HepG2 (cell line): ENCODE data around the gene ZNF292. TPM values are rescaled to one million over a fixed set of nuclear protein-coding genes. Genes with fewer than 3 reads are reported as not detected.

Experiments used
- ATAC-seq: fragments of 200-7000 bp; cut with Tn5 transposase; 3 replicates; pipeline ENCODE4 v1.9.1; 2020; ENCODE audit warnings: mild to moderate bottlenecking, moderate library complexity
- BruUV-seq: library from RNA; stranded (reverse); fragments of 400-500 nt; replicated peaks from 2 replicates; lab custom pipeline; 2021; lab: Mats Ljungman, UMichigan
- CTCF ChIA-PET: fragments of 300-600 bp; formaldehyde crosslinking; extraction: SDS; loops from one replicate; lab custom pipeline; 2021; ENCODE audit warnings: low total read pairs, inconsistent platforms, low intra/inter-chr PET ratio; lab: Yijun Ruan, JAX
- POLR2A ChIA-PET: fragments of 350-600 bp; sonication (Branson Sonifier 250); formaldehyde crosslinking; loops from one replicate; lab custom pipeline; 2020; ENCODE audit warnings: antibody characterized with exemption, inconsistent platforms; lab: Yijun Ruan, JAX
- DNase-seq: peaks from one replicate; pipeline ENCODE4 v3.0.0-alpha.2; 2015; ENCODE audit warnings: low spot score
- FAIRE-seq: peaks from 3 replicates; lab custom pipeline; 2011; peaks lifted over from hg19 to GRCh38; lab: Jason Lieb, UNC
- H2AFZ ChIP-seq: one replicate; pipeline ENCODE4 v1.6.1; 2011; ENCODE audit warnings: low read length, inconsistent platforms
- H3K27ac ChIP-seq: fragments of 300-600 bp; 3 replicates; pipeline ENCODE4 v1.8.0; 2011; ENCODE audit warnings: mixed run types, mild to moderate bottlenecking, mixed read lengths, low read length, inconsistent platforms; ENCODE audit not compliant: insufficient read depth; ENCODE audit errors: extremely low read length
- H3K27me3 ChIP-seq, 2 experiments: fragments of 200-600 bp in 1 of 2; 2 replicates in 1 of 2; 3 replicates in 1 of 2; pipeline versions ENCODE4 v1.6.0 to v1.8.0; 2011; ENCODE audit warnings: low read length in 2 of 2, mild to moderate bottlenecking in 2 of 2, moderate library complexity in 2 of 2, inconsistent platforms in 1 of 2; ENCODE audit not compliant: insufficient read depth in 2 of 2, control insufficient read depth in 1 of 2
- H3K36me3 ChIP-seq, 2 experiments: fragments of 200-600 bp in 1 of 2; replicated peaks in 1 of 2; 2 replicates in 1 of 2; 3 replicates in 1 of 2; pipeline versions ENCODE4 v1.5.1 to v1.8.0; 2011; ENCODE audit warnings: low read length in 2 of 2, inconsistent platforms in 1 of 2; ENCODE audit not compliant: insufficient read depth in 2 of 2, control insufficient read depth in 1 of 2
- H3K4me1 ChIP-seq: 2 replicates; pipeline ENCODE4 v1.5.1; 2012; ENCODE audit warnings: low read length, inconsistent platforms; ENCODE audit not compliant: insufficient read depth
- H3K4me2 ChIP-seq: 2 replicates; pipeline ENCODE4 v1.6.0; 2011; ENCODE audit warnings: low read depth, low read length, inconsistent platforms
- H3K4me3 ChIP-seq, 3 experiments: fragments of 200-600 bp in 1 of 3; sonication (generic), shearing (Covaris generic) in 1 of 3; replicated peaks in 1 of 3; 2 replicates each; pipeline ENCODE4 v1.5.1; 2011 to 2016; ENCODE audit warnings: low read length in 3 of 3, inconsistent platforms in 2 of 3, low read depth in 2 of 3, mild to moderate bottlenecking in 2 of 3, control low read depth in 1 of 3, mixed read lengths in 1 of 3; ENCODE audit not compliant: insufficient read depth in 1 of 3
- H3K79me2 ChIP-seq: one replicate; pipeline ENCODE4 v1.6.1; 2011; ENCODE audit warnings: low read length, inconsistent platforms; ENCODE audit not compliant: insufficient read depth
- H3K9ac ChIP-seq: 2 replicates; pipeline ENCODE4 v1.6.0; 2011; ENCODE audit warnings: mild to moderate bottlenecking, low read depth, low read length, inconsistent platforms; ENCODE audit not compliant: insufficient read depth
- H3K9me3 ChIP-seq: 2 replicates; pipeline ENCODE4 v1.5.1; 2012; ENCODE audit warnings: mild to moderate bottlenecking, low read length
- H4K20me1 ChIP-seq: 2 replicates; pipeline ENCODE4 v1.6.0; 2011; ENCODE audit warnings: inconsistent platforms, mild to moderate bottlenecking, low read length, moderate library complexity; ENCODE audit not compliant: insufficient read depth
- BORCS8-MEF2B ChIP-seq: sonication (generic); formaldehyde crosslinking; IDR thresholded peaks from 2 replicates; pipeline ENCODE4 v1.8.0; 2022; ENCODE audit warnings: mild to moderate bottlenecking, missing genetic modification reagents
- ERF ChIP-seq: IDR thresholded peaks from 2 replicates; pipeline ENCODE4 v1.6.1; 2018; ENCODE audit warnings: missing biosample characterization, missing genetic modification reagents
- FOXP4 ChIP-seq: sonication (generic); formaldehyde crosslinking; IDR thresholded peaks from 2 replicates; pipeline ENCODE4 v1.4.0; 2020; ENCODE audit warnings: missing genetic modification reagents
- KDM1A ChIP-seq: IDR thresholded peaks from 2 replicates; pipeline ENCODE4 v1.6.1; 2016; ENCODE audit warnings: missing compliant biosample characterization
- MIER3 ChIP-seq: IDR thresholded peaks from 2 replicates; pipeline ENCODE4 v1.6.1; 2016; ENCODE audit warnings: missing compliant biosample characterization, borderline replicate concordance
- MYPOP ChIP-seq: sonication (generic); formaldehyde crosslinking; IDR thresholded peaks from 2 replicates; pipeline ENCODE4 v1.8.1; 2023; ENCODE audit warnings: mild to moderate bottlenecking, moderate library complexity, missing genetic modification reagents
- PRDM4 ChIP-seq: sonication (generic); formaldehyde crosslinking; IDR thresholded peaks from 2 replicates; pipeline ENCODE4 v1.9.0; 2021; ENCODE audit warnings: missing genetic modification reagents, borderline replicate concordance
- RCOR2 ChIP-seq: IDR thresholded peaks from 2 replicates; pipeline ENCODE4 v1.6.1; 2016; ENCODE audit warnings: missing biosample characterization, missing genetic modification reagents
- SIX1 ChIP-seq: sonication (generic); formaldehyde crosslinking; IDR thresholded peaks from 2 replicates; pipeline ENCODE4 v1.4.0; 2020; ENCODE audit warnings: missing genetic modification reagents, borderline replicate concordance
- TIGD3 ChIP-seq: sonication (generic); formaldehyde crosslinking; IDR thresholded peaks from 2 replicates; pipeline ENCODE4 v1.5.1; 2020; ENCODE audit warnings: mild to moderate bottlenecking, missing genetic modification reagents, borderline replicate concordance
- ZFP82 ChIP-seq: sonication (generic); formaldehyde crosslinking; IDR thresholded peaks from 2 replicates; pipeline ENCODE4 v1.5.1; 2020; ENCODE audit warnings: mild to moderate bottlenecking, missing genetic modification reagents, borderline replicate concordance
- ZNF12 ChIP-seq: sonication (generic); formaldehyde crosslinking; IDR thresholded peaks from 2 replicates; pipeline ENCODE4 v1.5.0; 2020; ENCODE audit warnings: missing genetic modification reagents
- ZNF143 ChIP-seq: sonication (generic); formaldehyde crosslinking; IDR thresholded peaks from 2 replicates; pipeline ENCODE4 v1.4.0; 2020; ENCODE audit warnings: missing genetic modification reagents
- ZNF557 ChIP-seq: sonication (generic); formaldehyde crosslinking; IDR thresholded peaks from 2 replicates; pipeline ENCODE4 v1.4.0; 2020; ENCODE audit warnings: missing genetic modification reagents
- ZNF563 ChIP-seq: sonication (generic); formaldehyde crosslinking; IDR thresholded peaks from 2 replicates; pipeline ENCODE4 v1.8.0; 2022; ENCODE audit warnings: mild to moderate bottlenecking, moderate library complexity, missing genetic modification reagents
- ZNF569 ChIP-seq: sonication (generic); formaldehyde crosslinking; IDR thresholded peaks from 2 replicates; pipeline ENCODE4 v1.5.0; 2020; ENCODE audit warnings: mild to moderate bottlenecking, missing genetic modification reagents, moderate library complexity, borderline replicate concordance
- ZNF616 ChIP-seq: sonication (generic); formaldehyde crosslinking; IDR thresholded peaks from 2 replicates; pipeline ENCODE4 v1.5.0; 2020; ENCODE audit warnings: low read depth, mild to moderate bottlenecking, missing genetic modification reagents
- ZNF678 ChIP-seq: sonication (generic); formaldehyde crosslinking; IDR thresholded peaks from 2 replicates; pipeline ENCODE4 v1.4.0; 2020; ENCODE audit warnings: mild to moderate bottlenecking, missing genetic modification reagents
- ZNF780A ChIP-seq: sonication (generic); formaldehyde crosslinking; IDR thresholded peaks from 2 replicates; pipeline ENCODE4 v1.8.0; 2022; ENCODE audit warnings: mild to moderate bottlenecking, missing genetic modification reagents, moderate library complexity
- WGBS: methylation state at CpG from one replicate; pipeline ENCODE4 v1.1.6; 2017; ENCODE audit warnings: low lambda C conversion rate; 5-methylcytosine and 5-hydroxymethylcytosine counted together
- in situ Hi-C: cut with HindIII; loops from 2 replicates; pipeline ENCODE4 v1.10.0; 2017; ENCODE audit warnings: low pct_unique_long_range_greater_than_20kb; ENCODE audit not compliant: extremely low pct_ligation_motif_present
- intact Hi-C: fragments of 100-400 bp; cut with micrococcal nuclease; formaldehyde crosslinking; loops from one replicate; pipeline ENCODE4 v1.10.0; 2022; ENCODE audit not compliant: unreplicated experiment
- polyA plus RNA-seq, 8 experiments: library from polyadenylated mRNA; depleted of rRNA in 3 of 8; stranded (reverse) in 7 of 8; unstranded in 1 of 8; fragments of >200 nt; fragmentation: Illumina TruSeq in 4 of 8; extraction: Trizol in 4 of 8; gene quantifications; 2 replicates each; pipeline versions ENCODE4 v1.2.1 to v1.2.3, GENCODE V29; 2011 to 2016; ENCODE audit warnings: low read depth in 4 of 8, missing spikeins in 1 of 8, mixed read lengths in 1 of 8; ENCODE audit not compliant: insufficient read depth in 1 of 8
- total RNA-seq, 5 experiments: library from RNA; depleted of rRNA; stranded (reverse); fragments of >200 nt; fragmentation: Illumina TruSeq; extraction: Trizol; gene quantifications; 2 replicates each; pipeline ENCODE4 v1.2.3, GENCODE V29; 2016; ENCODE audit warnings: low read depth in 1 of 5

The ZNF292 gene
- total and polyA plus RNA-seq, 2 of the 13 experiments (the other 11 are each of a cell fraction or from before 2014, with no cell fraction given) = 9.9 to 12.8 TPM

GRCh38 chr6:87181903-87182302 is 26.5 kb downstream of the ZNF292 start:
- ATAC-seq (no peak), FAIRE-seq (no peak), DNase-seq (no peak)
- Histone ChIP-seq H3K27ac (no peak overlapping the region), H3K27me3 (no peaks in the 10 kb centered on the region), H3K9ac (no peak overlapping the region), H2AFZ (no peak overlapping the region), H3K4me1 (no peaks in the 10 kb centered on the region), H3K4me3 (no peak overlapping the region), H3K9me3 (no peaks in the 10 kb centered on the region), H3K79me2 (peaks cover 96% of the 10 kb centered on the region), H3K4me2 (no peak overlapping the region), H3K36me3 (peaks cover 3 to 55% of the 10 kb centered on the region in 2 experiments), H4K20me1 (peaks cover 77% of the 10 kb centered on the region)
- no TSS peak for BruUV-seq
- intact Hi-C loops (no loop called here), in situ Hi-C loops (no loop called here)
- ChIA-PET CTCF (no interaction called here), POLR2A (no interaction called here)
- WGBS = 97% methylated on average over 6 of the region's 6 CpGs
- TF ChIP-seq ZNF557 (CRISPR knock-in tag) = no peak
- no peak for TF ChIP-seq PRDM4
- no peak for TF ChIP-seq ZNF563 (CRISPR knock-in tag)
- TF ChIP-seq ERF (CRISPR knock-in tag) = no peak
- TF ChIP-seq ZNF143 (CRISPR knock-in tag) = no peak
- no peak for TF ChIP-seq KDM1A (CRISPR knock-in tag)
- TF ChIP-seq ZNF569 (CRISPR knock-in tag) = no peak
- TF ChIP-seq FOXP4 = no peak
- no peak for TF ChIP-seq MYPOP (CRISPR knock-in tag)
- no peak for TF ChIP-seq ZFP82 (CRISPR knock-in tag)
- no peak for TF ChIP-seq ZNF12 (CRISPR knock-in tag)
- no peak for TF ChIP-seq ZNF780A
- TF ChIP-seq ZNF678 (CRISPR knock-in tag) = no peak
- no peak for TF ChIP-seq BORCS8-MEF2B (CRISPR knock-in tag)
- no peak for TF ChIP-seq TIGD3
- no peak for TF ChIP-seq SIX1
- no peak for TF ChIP-seq RCOR2 (CRISPR knock-in tag)
- TF ChIP-seq ZNF616 (CRISPR knock-in tag) = no peak
- TF ChIP-seq MIER3 (CRISPR knock-in tag) = no peak
